GM23248 (cell line): ENCODE results near the gene FAM168A.

Source experiments
- EZH2 ChIP-seq: fragments of 200-600 bp; sonication (generic); IDR thresholded peaks from 2 replicates; pipeline ENCODE4 v1.6.1; 2018; ENCODE audit warnings: antibody characterized with exemption, mild to moderate bottlenecking; ENCODE audit not compliant: insufficient read depth, poor library complexity, severe bottlenecking
- EZH2phosphoT487 ChIP-seq: fragments of 200-600 bp; sonication (generic); IDR thresholded peaks from 2 replicates; pipeline ENCODE4 v1.6.1; 2018; ENCODE audit warnings: antibody characterized with exemption, moderate library complexity, mild to moderate bottlenecking, low read depth; ENCODE audit not compliant: insufficient read depth

DNA sequence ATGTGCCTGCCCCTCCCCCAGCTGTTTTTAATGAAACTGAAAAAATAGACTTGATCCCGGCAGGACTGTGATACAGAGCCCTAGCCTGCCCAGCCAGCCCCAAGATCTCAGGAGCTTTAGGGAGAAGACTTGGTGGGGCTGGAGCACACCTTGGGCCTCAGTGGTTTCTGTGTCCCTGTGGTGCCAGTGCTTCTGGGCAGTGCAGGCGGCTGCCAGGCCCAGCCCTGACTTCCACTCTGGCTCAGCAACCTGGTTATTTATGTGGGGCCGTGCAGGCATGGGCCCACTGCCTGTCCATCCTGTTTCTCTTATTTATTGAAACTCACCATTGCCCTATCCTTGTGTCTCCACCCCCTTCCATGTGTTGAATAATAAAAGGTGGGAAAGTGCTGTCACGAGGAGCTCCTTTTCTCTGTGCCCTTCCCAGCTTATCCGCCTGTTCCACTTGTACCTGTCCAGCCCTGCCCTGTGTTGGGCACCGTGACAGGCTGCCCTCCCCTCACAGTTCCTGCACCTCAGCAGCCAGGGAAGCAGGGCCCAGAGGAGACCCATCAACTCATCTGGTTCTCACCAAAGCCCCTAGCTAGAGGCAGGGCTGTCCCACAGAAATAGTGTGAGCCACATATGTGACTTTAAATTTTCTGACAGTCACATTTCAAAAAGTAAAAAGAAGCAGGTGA, 201.5 kb downstream of the FAM168A start:
- TF ChIP-seq EZH2 (no peak), EZH2phosphoT487 (no peak)
